ENCODE measurements around the gene MYO1D. TPM values are rescaled to one million over a fixed set of nuclear protein-coding genes. Genes with fewer than 3 reads are reported as not detected.

The MYO1D gene
- total RNA-seq, 1 donor from 2014 or later, result 36.9 TPM

DNA sequence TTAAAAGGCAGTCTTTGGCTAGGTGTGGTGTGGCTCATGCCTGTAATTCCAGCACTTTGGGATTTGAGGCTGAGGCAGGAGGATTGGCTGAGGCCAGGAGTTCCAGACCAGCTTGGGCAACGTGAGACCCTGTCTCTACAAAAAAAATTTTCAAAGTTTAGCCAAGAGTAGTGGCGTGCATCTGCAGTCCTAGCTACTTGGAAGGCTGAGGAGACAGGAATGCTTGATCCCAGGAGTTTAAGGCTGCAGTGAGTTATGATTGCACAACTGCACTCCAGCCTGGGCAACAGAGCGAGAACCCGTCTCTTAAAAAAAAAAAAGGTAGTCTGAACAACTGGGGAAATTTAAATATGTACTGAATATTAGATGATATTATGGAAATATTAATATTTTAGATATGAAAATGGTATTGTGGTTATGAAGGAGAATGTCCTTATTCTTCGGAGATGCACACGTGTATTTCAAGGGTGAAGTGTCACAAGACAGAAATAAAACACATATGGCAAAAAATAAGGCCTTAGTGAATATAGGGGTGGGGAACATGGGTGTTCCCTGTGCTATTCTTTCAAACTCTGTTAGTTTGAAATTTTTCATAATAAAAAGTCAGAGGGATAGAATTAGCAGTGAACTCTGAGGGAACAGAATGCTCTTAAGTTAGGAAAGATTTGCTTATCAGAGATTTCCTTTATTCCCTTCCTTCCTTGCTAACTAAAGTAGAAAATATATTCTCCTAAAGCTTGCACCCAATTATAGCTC lies 245.4 kb downstream of the MYO1D start:
- no peaks in the 10 kb centered on the region for H3K4me1 Mint-ChIP-seq (ENCODE audit: low read depth)
- H3K36me3 Mint-ChIP-seq (ENCODE audit: insufficient read depth), result peaks cover 2% of the 10 kb centered on the region
- TF ChIP-seq, protein P1, sequence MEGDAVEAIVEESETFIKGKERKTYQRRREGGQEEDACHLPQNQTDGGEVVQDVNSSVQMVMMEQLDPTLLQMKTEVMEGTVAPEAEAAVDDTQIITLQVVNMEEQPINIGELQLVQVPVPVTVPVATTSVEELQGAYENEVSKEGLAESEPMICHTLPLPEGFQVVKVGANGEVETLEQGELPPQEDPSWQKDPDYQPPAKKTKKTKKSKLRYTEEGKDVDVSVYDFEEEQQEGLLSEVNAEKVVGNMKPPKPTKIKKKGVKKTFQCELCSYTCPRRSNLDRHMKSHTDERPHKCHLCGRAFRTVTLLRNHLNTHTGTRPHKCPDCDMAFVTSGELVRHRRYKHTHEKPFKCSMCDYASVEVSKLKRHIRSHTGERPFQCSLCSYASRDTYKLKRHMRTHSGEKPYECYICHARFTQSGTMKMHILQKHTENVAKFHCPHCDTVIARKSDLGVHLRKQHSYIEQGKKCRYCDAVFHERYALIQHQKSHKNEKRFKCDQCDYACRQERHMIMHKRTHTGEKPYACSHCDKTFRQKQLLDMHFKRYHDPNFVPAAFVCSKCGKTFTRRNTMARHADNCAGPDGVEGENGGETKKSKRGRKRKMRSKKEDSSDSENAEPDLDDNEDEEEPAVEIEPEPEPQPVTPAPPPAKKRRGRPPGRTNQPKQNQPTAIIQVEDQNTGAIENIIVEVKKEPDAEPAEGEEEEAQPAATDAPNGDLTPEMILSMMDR (IDR thresholded peaks at IDR 0.05; ENCODE audit: unreplicated experiment), result no peak
- no peak overlapping the region for H3K4me3 Mint-ChIP-seq (ENCODE audit: low read depth)
- no peak overlapping the region for H3K27ac Mint-ChIP-seq
- no peaks in the 10 kb centered on the region for H3K27me3 Mint-ChIP-seq
- no peaks in the 10 kb centered on the region for H3K9me3 Mint-ChIP-seq (ENCODE audit: low read depth)
- DNase-seq (ENCODE audit: low spot score, unreplicated experiment), result no peak

- TF ChIP-seq, protein P1 (IDR thresholded peaks at IDR 0.05; ENCODE audit: unreplicated experiment), result no peak
- Mint-ChIP-seq H3K36me3 (ENCODE audit: insufficient read depth) (peaks cover 2% of the 10 kb centered on the region), H3K4me1 (ENCODE audit: low read depth) (no peaks in the 10 kb centered on the region), H3K27ac (no peak overlapping the region), H3K27me3 (no peaks in the 10 kb centered on the region), H3K9me3 (ENCODE audit: low read depth) (no peaks in the 10 kb centered on the region), H3K4me3 (ENCODE audit: low read depth) (no peak overlapping the region)
- no peak for DNase-seq (ENCODE audit: low spot score, unreplicated experiment)
Observed at GRCh38 chr17:32629563-32630190, 247.2 kb downstream of the MYO1D start.

GRCh38 chr17:32628271-32629044 lies 248.5 kb downstream of the MYO1D start:
- TF ChIP-seq, protein P1 (IDR thresholded peaks at IDR 0.05; ENCODE audit: unreplicated experiment), result no peak
- Mint-ChIP-seq H3K27me3 (no peaks in the 10 kb centered on the region), H3K4me3 (ENCODE audit: low read depth) (no peak overlapping the region), H3K36me3 (ENCODE audit: insufficient read depth) (peaks cover 2% of the 10 kb centered on the region), H3K4me1 (ENCODE audit: low read depth) (no peaks in the 10 kb centered on the region), H3K9me3 (ENCODE audit: low read depth) (no peaks in the 10 kb centered on the region), H3K27ac (no peak overlapping the region)
- DNase-seq (ENCODE audit: low spot score, unreplicated experiment), result no peak

GRCh38 chr17:32627239-32627996 lies 249.5 kb downstream of the MYO1D start:
- no peak overlapping the region for H3K4me3 Mint-ChIP-seq (ENCODE audit: low read depth)
- peaks cover 2% of the 10 kb centered on the region for H3K36me3 Mint-ChIP-seq (ENCODE audit: insufficient read depth)
- H3K27ac Mint-ChIP-seq, result no peak overlapping the region
- no peaks in the 10 kb centered on the region for H3K9me3 Mint-ChIP-seq (ENCODE audit: low read depth)
- DNase-seq (ENCODE audit: low spot score, unreplicated experiment), result no peak
- no peaks in the 10 kb centered on the region for H3K27me3 Mint-ChIP-seq
- H3K4me1 Mint-ChIP-seq (ENCODE audit: low read depth), result no peaks in the 10 kb centered on the region
- TF ChIP-seq, protein P1 (IDR thresholded peaks at IDR 0.05; ENCODE audit: unreplicated experiment), result no peak

DNA sequence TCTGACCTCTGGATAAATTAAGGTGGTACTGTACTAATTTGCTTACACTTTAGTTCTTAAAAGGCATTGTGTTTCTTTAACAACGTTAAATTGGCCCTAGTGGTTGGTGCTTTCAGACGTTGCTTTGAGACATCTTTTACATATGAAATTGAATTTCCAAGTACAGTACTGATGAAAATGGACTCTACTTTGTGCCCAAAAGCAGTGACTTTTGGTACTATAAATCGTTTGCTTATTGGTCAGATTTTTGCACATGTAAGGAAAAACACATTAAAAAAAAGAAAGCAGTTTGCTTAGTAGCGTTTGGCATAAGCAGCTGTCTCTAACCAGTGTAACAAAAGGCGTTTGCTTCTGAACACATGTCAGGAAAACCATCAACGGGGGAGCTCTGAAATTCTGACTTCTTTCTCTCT lies 250.5 kb downstream of the MYO1D start:
- H3K4me3 Mint-ChIP-seq (ENCODE audit: low read depth), result no peak overlapping the region
- no peak overlapping the region for H3K27ac Mint-ChIP-seq
- H3K9me3 Mint-ChIP-seq (ENCODE audit: low read depth), result no peaks in the 10 kb centered on the region
- no peaks in the 10 kb centered on the region for H3K4me1 Mint-ChIP-seq (ENCODE audit: low read depth)
- no peaks in the 10 kb centered on the region for H3K27me3 Mint-ChIP-seq
- no peak for DNase-seq (ENCODE audit: low spot score, unreplicated experiment)
- TF ChIP-seq, protein P1 (IDR thresholded peaks at IDR 0.05; ENCODE audit: unreplicated experiment), result no peak
- peaks cover 2% of the 10 kb centered on the region for H3K36me3 Mint-ChIP-seq (ENCODE audit: insufficient read depth)

Data from progenitor cell of endocrine pancreas (in vitro differentiated cells).